Chondrocyte (in vitro differentiated cells): Measurements from ENCODE around the gene ACCSL. TPM values are rescaled to one million over a fixed set of nuclear protein-coding genes. Genes with fewer than 3 reads are reported as not detected.

ENCODE experiments used
- DNase-seq: peaks from one replicate; pipeline ENCODE4 v3.0.0; 2021; ENCODE audit warnings: mixed read lengths, low spot score
- H3K27ac Mint-ChIP-seq: one replicate; pipeline ENCODE4 v1.8.0; 2021; ENCODE audit warnings: mild to moderate bottlenecking, moderate library complexity, mixed read lengths; ENCODE audit not compliant: unreplicated experiment
- H3K27me3 Mint-ChIP-seq: 2 replicates; pipeline ENCODE4 v1.8.0; 2021; ENCODE audit warnings: low read depth, mixed read lengths
- H3K36me3 Mint-ChIP-seq: 2 replicates; pipeline ENCODE4 v1.8.0; 2021; ENCODE audit warnings: low read depth, mixed read lengths
- H3K4me1 Mint-ChIP-seq: 2 replicates; pipeline ENCODE4 v1.8.0; 2021; ENCODE audit warnings: low read depth, mild to moderate bottlenecking, mixed read lengths
- H3K4me3 Mint-ChIP-seq: one replicate; pipeline ENCODE4 v1.8.0; 2021; ENCODE audit warnings: mild to moderate bottlenecking, moderate library complexity, mixed read lengths; ENCODE audit not compliant: unreplicated experiment
- H3K9me3 Mint-ChIP-seq: 2 replicates; pipeline ENCODE4 v1.8.0; 2021; ENCODE audit warnings: low read depth, mixed read lengths
- CTCF ChIP-seq: fragments of 200-600 bp; sonication (generic); IDR thresholded peaks from 2 replicates; pipeline ENCODE4 v1.5.0; 2021; ENCODE audit warnings: antibody characterized with exemption, mild to moderate bottlenecking, moderate library complexity
- total RNA-seq: library from RNA; stranded (reverse); gene quantifications from 3 replicates; pipeline ENCODE4 v1.2.1, GENCODE V29; 2021

Gene ACCSL
- total RNA-seq, 1 donor from 2014 or later: not detected

- Mint-ChIP-seq H3K27me3 (peaks cover 10% of the 10 kb centered on the region), H3K4me3 (no peak overlapping the region), H3K36me3 (peaks cover 6% of the 10 kb centered on the region), H3K9me3 (peaks cover 4% of the 10 kb centered on the region), H3K4me1 (no peaks in the 10 kb centered on the region), H3K27ac (no peak overlapping the region)
- no peak for TF ChIP-seq CTCF
- DNase-seq: no peak
Measured at GRCh38 chr11:44083906-44084305, 36.1 kb downstream of the ACCSL start.

GRCh38 chr11:44085330-44085729 lies 37.5 kb downstream of the ACCSL start:
- no peak for DNase-seq
- Mint-ChIP-seq H3K4me3 (no peak overlapping the region), H3K27ac (no peak overlapping the region), H3K27me3 (peaks cover 9% of the 10 kb centered on the region), H3K4me1 (no peaks in the 10 kb centered on the region), H3K36me3 (peaks cover 10% of the 10 kb centered on the region), H3K9me3 (peaks cover 4% of the 10 kb centered on the region)
- TF ChIP-seq CTCF: no peak

GRCh38 chr11:44088377-44088776 lies 40.6 kb downstream of the ACCSL start:
- TF ChIP-seq CTCF: no peak
- Mint-ChIP-seq H3K27ac (no peak overlapping the region), H3K27me3 (peaks cover 24% of the 10 kb centered on the region), H3K36me3 (peaks cover 10% of the 10 kb centered on the region), H3K4me1 (no peaks in the 10 kb centered on the region), H3K9me3 (peaks cover 4% of the 10 kb centered on the region), H3K4me3 (no peak overlapping the region)
- DNase-seq: no peak

- TF ChIP-seq CTCF: no peak
- Mint-ChIP-seq H3K27me3 (peaks cover 27% of the 10 kb centered on the region), H3K4me1 (no peaks in the 10 kb centered on the region), H3K4me3 (no peak overlapping the region), H3K36me3 (peaks cover 10% of the 10 kb centered on the region), H3K27ac (no peak overlapping the region), H3K9me3 (peaks cover 4% of the 10 kb centered on the region)
- DNase-seq: no peak
Measured at GRCh38 chr11:44088871-44089270, 41.1 kb downstream of the ACCSL start.

GRCh38 chr11:44090539-44090938 lies 42.8 kb downstream of the ACCSL start:
- no peak for TF ChIP-seq CTCF
- DNase-seq: no peak
- peaks cover 27% of the 10 kb centered on the region for H3K27me3 Mint-ChIP-seq
- H3K4me1 Mint-ChIP-seq: peaks cover 12% of the 10 kb centered on the region
- H3K9me3 Mint-ChIP-seq: peaks cover 2% of the 10 kb centered on the region
- H3K36me3 Mint-ChIP-seq: peaks cover 8% of the 10 kb centered on the region
- no peak overlapping the region for H3K4me3 Mint-ChIP-seq
- H3K27ac Mint-ChIP-seq: no peak overlapping the region
